HEK293T (cell line): ENCODE data around the gene SAMSN1.

Experiments used
- BHLHE40 ChIP-seq: fragments of 450-650 bp; IDR thresholded peaks from 2 replicates; pipeline ENCODE4 v1.6.1; 2016; ENCODE audit warnings: mild to moderate bottlenecking, moderate library complexity, borderline replicate concordance
- FOXA1 ChIP-seq: fragments of 450-650 bp; IDR thresholded peaks from 2 replicates; pipeline ENCODE4 v1.6.1; 2016; ENCODE audit warnings: mild to moderate bottlenecking
- FOXM1 ChIP-seq: fragments of 450-650 bp; IDR thresholded peaks from 2 replicates; pipeline ENCODE4 v1.6.1; 2017; ENCODE audit warnings: mild to moderate bottlenecking, borderline replicate concordance
- HDGF ChIP-seq: fragments of 450-650 bp; IDR thresholded peaks from 2 replicates; pipeline ENCODE4 v1.6.1; 2017; ENCODE audit warnings: antibody characterized with exemption, borderline replicate concordance
- L3MBTL2 ChIP-seq: fragments of 450-650 bp; conservative IDR thresholded peaks from 2 replicates; pipeline ENCODE4 v1.6.1; 2016; ENCODE audit warnings: mild to moderate bottlenecking
- SP1 ChIP-seq: fragments of 450-650 bp; IDR thresholded peaks from 2 replicates; pipeline ENCODE4 v1.6.1; 2017
- TARDBP ChIP-seq: fragments of 450-650 bp; IDR thresholded peaks from 2 replicates; pipeline ENCODE4 v1.6.1; 2016
- ZNF384 ChIP-seq: fragments of 450-650 bp; IDR thresholded peaks from 2 replicates; pipeline ENCODE4 v1.6.1; 2016

DNA sequence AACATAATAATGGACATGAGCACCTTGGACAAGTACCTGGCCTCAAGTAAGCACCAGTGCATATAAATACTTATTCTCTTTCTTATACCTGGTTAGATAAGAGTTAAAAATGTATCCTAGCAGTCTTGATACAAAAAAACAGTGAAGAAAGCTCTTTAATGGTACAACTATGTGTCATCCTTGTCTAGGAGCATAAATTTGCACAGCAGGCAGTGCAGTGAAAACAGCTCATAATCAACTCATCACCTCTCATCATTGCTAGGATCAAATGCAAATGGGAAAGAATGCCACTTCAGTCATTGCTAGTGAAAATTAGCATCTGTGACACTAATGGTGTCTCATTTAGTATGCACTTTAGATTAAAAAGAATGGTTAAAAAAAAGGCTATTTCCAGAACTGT lies 7.6 kb downstream of the SAMSN1 start:
- TF ChIP-seq BHLHE40 (no peak), FOXM1 (no peak), FOXA1 (no peak), HDGF (no peak), ZNF384 (no peak), TARDBP (no peak), SP1 (no peak), L3MBTL2 (no peak)
